ENCODE data around the gene DLG4. TPM values are rescaled to one million over a fixed set of nuclear protein-coding genes. Genes with fewer than 3 reads are reported as not detected.

Gene DLG4
- total RNA-seq: 7.0 and 7.2 TPM in 2 replicates

GRCh38 chr17:7219812-7220592, at the start of gene DLG4, which contains the start of gene ACADVL:
DLG4 (minus strand) TSS chr17:7219836.
ACADVL (plus strand) TSS chr17:7219938; CDS start chr17:7219985, 47 bp downstream.

DNA sequence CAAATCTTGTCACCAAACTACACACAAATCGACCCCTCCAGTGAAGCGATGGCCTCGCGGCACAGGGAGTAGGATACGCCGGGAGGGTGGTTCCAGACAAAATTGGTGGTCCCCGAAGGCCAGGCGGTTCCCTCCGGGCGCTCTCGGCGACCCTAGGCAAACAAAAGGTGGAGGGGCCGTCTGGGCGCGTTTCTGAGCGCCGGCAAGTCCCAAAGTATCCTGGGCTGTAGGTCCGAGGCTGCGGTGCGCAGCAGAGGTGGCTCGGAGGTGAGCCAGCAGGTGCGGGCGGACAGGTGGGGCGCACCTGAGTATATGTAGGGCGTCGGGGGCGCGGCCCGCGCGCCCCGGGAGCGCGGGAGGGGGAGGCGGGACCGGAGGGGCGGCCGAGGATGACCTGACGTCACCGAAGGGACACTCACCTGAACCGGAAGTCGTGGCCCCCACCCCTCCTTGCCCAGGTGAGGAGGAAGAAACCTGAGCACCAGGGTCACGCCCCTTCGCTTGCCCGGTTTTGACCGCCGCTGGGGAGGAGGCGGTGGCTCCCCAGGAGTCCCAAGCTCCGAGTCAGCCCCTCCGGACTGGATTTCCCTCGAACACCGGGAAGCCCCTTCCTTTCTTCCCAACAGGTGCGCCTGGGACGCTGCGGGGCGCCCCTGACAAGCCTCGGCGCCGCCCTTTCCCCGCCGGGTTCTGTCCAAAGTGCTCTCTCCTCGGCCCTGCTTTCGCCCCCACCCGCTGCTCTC, 42.7 kb upstream of the DLG4 start, which contains the start of gene CLDN7:
TSS of gene CLDN7 (minus strand) at position 287 of the 743 bp plus-strand sequence. CDS start 435 bp downstream, outside the sequence.

GRCh38 chr17:7252176-7253043, 32.8 kb upstream of the DLG4 start, which contains the start of gene ELP5:
ELP5 (plus strand) TSS chr17:7252215; CDS start chr17:7252551, 336 bp downstream.

GRCh38 chr17:7251661-7252175, 32.1 kb upstream of the DLG4 start, which contains the start of gene CTDNEP1:
CTDNEP1 (minus strand) TSS chr17:7251734; CDS start chr17:7251296, 438 bp downstream.

DNA sequence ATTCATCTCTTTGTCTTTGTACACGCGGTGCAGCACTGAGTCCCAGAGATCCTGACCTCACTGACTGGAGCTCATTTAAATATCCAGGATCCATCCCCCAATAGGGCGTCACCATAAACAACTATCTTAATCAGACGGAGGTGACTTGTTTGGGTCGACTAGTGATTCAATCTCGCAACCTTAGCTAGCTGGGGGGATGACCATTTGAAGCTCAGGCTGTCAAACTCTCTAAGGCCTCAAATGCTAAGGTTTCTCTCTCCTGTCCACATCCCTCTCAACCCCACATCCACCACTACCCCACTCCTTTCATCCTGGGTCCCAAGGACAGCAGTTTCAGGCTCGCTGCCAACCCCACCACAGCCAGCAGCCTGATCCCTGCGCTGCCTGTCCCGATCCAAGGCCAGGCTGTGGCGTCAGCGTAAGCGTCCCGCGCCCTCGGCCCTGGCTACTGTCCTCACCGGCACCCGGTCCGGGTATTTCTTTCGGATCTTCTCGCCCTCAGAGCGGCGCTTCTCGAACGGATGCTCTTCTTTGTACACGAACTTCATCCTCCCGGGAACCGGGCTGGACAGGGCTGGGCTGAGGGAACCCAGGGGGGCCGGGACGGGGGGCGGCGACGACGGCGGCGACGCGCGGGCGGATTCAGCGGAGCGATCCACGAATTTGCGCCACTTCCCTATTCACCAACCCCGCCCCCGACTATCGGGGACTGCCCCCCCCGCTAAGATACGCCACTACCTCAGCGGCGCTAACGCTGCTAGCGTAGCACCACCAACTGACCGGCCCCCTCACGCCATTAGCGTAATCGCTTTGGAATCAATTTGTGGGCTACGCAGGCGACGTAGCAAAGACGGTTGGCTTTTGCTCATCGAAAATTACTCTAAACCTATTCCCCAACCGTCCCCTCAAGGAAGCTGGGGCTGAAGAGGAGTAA, 22.4 kb upstream of the DLG4 start, which contains the start of gene GABARAP:
TSS of gene GABARAP (minus strand) at position 667 of the 934 bp plus-strand sequence. CDS start at position 548, 119 bp downstream.

DNA sequence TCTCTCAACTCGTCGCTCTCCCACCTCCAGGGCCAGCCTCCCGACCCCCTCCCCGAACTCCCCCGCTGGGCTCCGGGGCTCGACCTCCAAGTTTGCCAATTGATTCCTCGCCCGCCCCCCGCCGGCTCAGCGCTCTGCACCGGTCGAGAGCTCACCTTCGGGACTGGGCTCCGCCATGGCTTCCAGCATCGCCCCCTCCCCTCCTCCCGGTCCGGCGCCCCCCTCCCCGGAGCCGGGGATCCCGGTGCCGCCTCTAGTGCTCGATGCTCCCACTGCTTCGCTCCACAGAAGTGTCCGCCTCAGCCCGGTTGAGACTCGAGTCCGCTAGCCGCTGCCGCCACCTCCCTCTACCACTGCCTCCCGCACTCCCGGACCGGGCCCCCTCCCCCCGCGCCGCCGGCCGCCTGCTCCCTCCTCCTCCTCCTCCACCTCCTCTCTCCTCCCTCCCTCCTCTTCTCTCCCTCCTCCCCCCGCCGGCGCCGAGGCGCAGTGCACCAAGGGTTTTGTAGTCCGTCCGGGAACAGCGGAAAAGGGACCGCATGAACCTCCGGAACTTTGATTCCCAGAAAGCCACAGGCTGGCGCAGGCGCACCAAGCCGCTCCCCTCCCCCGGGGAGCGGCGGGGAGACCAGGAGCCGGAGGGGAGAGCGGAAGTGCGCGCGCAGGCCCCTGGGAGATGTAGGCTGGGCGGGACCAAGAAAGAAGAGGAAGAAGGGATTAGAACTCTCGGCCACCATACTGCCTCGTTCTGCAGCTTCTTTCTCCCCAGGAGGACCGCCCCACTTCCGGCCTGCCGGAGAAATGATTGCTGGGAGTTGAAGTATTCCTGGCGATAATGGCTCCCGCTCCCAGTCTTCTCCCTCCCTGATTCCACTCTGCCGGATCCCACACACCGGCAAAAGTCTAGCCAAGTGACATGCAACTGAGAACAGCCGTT, 19.7 kb upstream of the DLG4 start, which contains the start of gene PHF23:
TSS of gene PHF23 (minus strand) at position 367 of the 937 bp plus-strand sequence. CDS start at position 189, 178 bp downstream.

GRCh38 chr17:7234083-7234951, 14.7 kb upstream of the DLG4 start, which contains the start of gene DVL2:
DVL2 (minus strand) TSS chr17:7234517; CDS start chr17:7234262, 255 bp downstream.

DNA sequence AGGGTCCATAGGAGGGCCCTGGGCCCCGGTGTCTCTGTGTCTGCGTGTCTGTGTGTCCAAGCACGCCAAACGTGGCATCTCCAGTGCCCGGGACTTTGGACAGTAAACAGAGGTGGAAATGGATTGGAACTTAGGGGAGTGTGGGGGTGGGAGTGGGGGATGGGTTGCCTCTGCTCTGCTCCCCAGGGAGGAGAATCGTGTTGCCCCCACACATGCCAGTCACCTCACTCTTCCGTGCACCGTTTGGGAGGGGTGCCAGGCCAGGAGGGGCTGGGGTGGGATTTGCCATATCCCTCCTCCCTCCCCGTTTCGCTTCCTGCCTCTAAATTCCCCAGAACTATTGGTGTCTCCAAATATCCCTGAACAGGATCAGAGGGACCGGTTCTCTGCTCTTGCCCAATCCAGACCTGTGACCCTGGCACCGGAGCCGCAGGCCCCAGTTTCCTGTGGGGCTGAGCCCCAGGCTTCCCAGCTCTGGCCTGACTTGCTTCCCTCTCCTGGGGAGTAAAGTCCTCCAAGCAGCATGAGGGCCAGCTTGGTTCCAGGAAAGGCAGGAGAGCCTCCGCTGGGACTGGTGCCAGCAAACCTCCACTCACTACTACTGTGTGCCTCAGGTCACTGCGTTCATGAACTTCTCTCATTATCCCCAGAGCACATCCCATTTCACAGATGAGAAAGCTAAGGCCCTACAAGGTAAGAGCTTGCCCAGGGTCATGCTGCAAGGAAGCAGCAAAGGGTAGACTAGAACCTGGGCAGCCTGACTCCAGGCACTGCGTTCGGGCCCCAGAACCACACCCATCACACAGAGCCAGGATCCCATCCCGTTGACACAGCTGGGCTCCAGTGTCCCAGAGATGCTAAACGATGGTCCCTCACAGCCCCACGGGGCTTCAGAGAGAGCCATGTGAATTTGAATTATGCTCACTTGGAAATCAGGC, 40.0 kb downstream of the DLG4 start, which contains the start of gene ASGR1:
TSS of gene ASGR1 (minus strand) at position 54 of the 938 bp plus-strand sequence. CDS start 807 bp downstream, outside the sequence.

Other genes starting within 250 kb of the DLG4 start
- not detected in 2 replicates for gene ALOX12, start 223.8 kb downstream of the DLG4 start, total RNA-seq
- 56.6 and 66.1 TPM in 2 replicates for gene RNASEK, start 207.2 kb downstream of the DLG4 start, total RNA-seq
- 39.0 and 76.2 TPM in 2 replicates for gene BCL6B, start 196.8 kb downstream of the DLG4 start, total RNA-seq
- 1.3 TPM in 2 replicates for gene SLC16A13, start 183.8 kb downstream of the DLG4 start, total RNA-seq
- gene SLC16A11, start 175.7 kb downstream of the DLG4 start, total RNA-seq: 0.95 and 2.1 TPM in 2 replicates
- 3.1 TPM in 2 replicates for gene CLEC10A, start 139.6 kb downstream of the DLG4 start, total RNA-seq
- gene ASGR2, start 105.0 kb downstream of the DLG4 start, total RNA-seq: not detected in 2 replicates
- 26.4 and 28.8 TPM in 2 replicates for gene ASGR1, start 40.5 kb downstream of the DLG4 start, total RNA-seq
- gene ACADVL, start 102 bp upstream of the DLG4 start, total RNA-seq: 194 and 227 TPM in 2 replicates
- 28.4 and 28.5 TPM in 2 replicates for gene DVL2, start 14.7 kb upstream of the DLG4 start, total RNA-seq
- 38.6 and 39.7 TPM in 2 replicates for gene PHF23, start 19.6 kb upstream of the DLG4 start, total RNA-seq
- gene GABARAP, start 22.6 kb upstream of the DLG4 start, total RNA-seq: 131 and 147 TPM in 2 replicates
- 23.2 and 25.1 TPM in 2 replicates for gene CTDNEP1, start 31.9 kb upstream of the DLG4 start, total RNA-seq
- gene ELP5, start 32.4 kb upstream of the DLG4 start, total RNA-seq: 31.9 and 36.9 TPM in 2 replicates
- 0.76 and 1.5 TPM in 2 replicates for gene CLDN7, start 42.6 kb upstream of the DLG4 start, total RNA-seq
- gene SLC2A4, start 61.9 kb upstream of the DLG4 start, total RNA-seq: 0.69 and 1.6 TPM in 2 replicates
- gene YBX2, start 74.8 kb upstream of the DLG4 start, total RNA-seq: under 0.01 and 0.33 TPM in 2 replicates
- gene EIF5A, start 87.8 kb upstream of the DLG4 start, total RNA-seq: 422 and 483 TPM in 2 replicates
- 25.7 and 28.0 TPM in 2 replicates for gene GPS2, start 95.5 kb upstream of the DLG4 start, total RNA-seq
- 9.8 and 13.7 TPM in 2 replicates for gene NEURL4, start 109.5 kb upstream of the DLG4 start, total RNA-seq
- gene ACAP1, start 116.7 kb upstream of the DLG4 start, total RNA-seq: 0.43 TPM in 1 of 2 replicates, not detected in the other
- 2.1 and 2.8 TPM in 2 replicates for gene KCTD11, start 132.3 kb upstream of the DLG4 start, total RNA-seq
- not detected in 2 replicates for gene TMEM95, start 135.3 kb upstream of the DLG4 start, total RNA-seq
- 1.3 and 2.3 TPM in 2 replicates for gene TNK1, start 161.3 kb upstream of the DLG4 start, total RNA-seq
- gene PLSCR3, start 174.7 kb upstream of the DLG4 start, total RNA-seq: 15.1 and 15.6 TPM in 2 replicates
- gene TMEM256, start 184.3 kb upstream of the DLG4 start, total RNA-seq: 144 and 158 TPM in 2 replicates
- gene NLGN2, start 188.0 kb upstream of the DLG4 start, total RNA-seq: 1.2 and 1.3 TPM in 2 replicates
- not detected in 2 replicates for gene SPEM1, start 200.5 kb upstream of the DLG4 start, total RNA-seq
- not detected in 2 replicates for gene SPEM2, start 205.8 kb upstream of the DLG4 start, total RNA-seq
- gene SPEM3, start 209.0 kb upstream of the DLG4 start, total RNA-seq: not detected in 2 replicates
- gene TMEM102, start 215.6 kb upstream of the DLG4 start, total RNA-seq: 7.6 and 9.8 TPM in 2 replicates
- gene FGF11, start 219.7 kb upstream of the DLG4 start, total RNA-seq: 0.17 and 0.22 TPM in 2 replicates
- gene CHRNB1, start 225.2 kb upstream of the DLG4 start, total RNA-seq: 9.9 and 12.0 TPM in 2 replicates